HEK293 (cell line): Measurements from ENCODE around the gene PRMT2.

ENCODE experiments used
- CTCF ChIP-seq: fragments of 450-650 bp; formaldehyde crosslinking; IDR thresholded peaks from 2 replicates; pipeline ENCODE4 v1.5.1; 2016; ENCODE audit warnings: missing biosample characterization, missing genetic modification characterization
- GLI2 ChIP-seq: fragments of 450-650 bp; formaldehyde crosslinking; IDR thresholded peaks from 2 replicates; pipeline ENCODE4; 2017; ENCODE audit warnings: missing biosample characterization, missing genetic modification characterization, low read depth, borderline replicate concordance
- HOXC10 ChIP-seq: sonication (generic); formaldehyde crosslinking; IDR thresholded peaks from 2 replicates; pipeline ENCODE4 v1.8.1; 2023; ENCODE audit warnings: mild to moderate bottlenecking, missing genetic modification reagents
- KLF16 ChIP-seq: fragments of 450-650 bp; formaldehyde crosslinking; IDR thresholded peaks from 2 replicates; pipeline ENCODE4 v1.5.1; 2017; ENCODE audit warnings: missing biosample characterization, missing genetic modification characterization
- KLF7 ChIP-seq: fragments of 450-650 bp; formaldehyde crosslinking; IDR thresholded peaks from 2 replicates; pipeline ENCODE4 v1.5.1; 2016; ENCODE audit warnings: missing biosample characterization, missing genetic modification characterization, borderline replicate concordance
- PRDM1 ChIP-seq: fragments of 450-650 bp; formaldehyde crosslinking; IDR thresholded peaks from 2 replicates; pipeline ENCODE4; 2016; ENCODE audit warnings: missing biosample characterization, missing genetic modification characterization
- REST ChIP-seq: fragments of 450-650 bp; formaldehyde crosslinking; IDR thresholded peaks from 2 replicates; pipeline ENCODE4 v1.5.1; 2016; ENCODE audit warnings: missing biosample characterization, missing genetic modification characterization
- SALL2 ChIP-seq: fragments of 450-650 bp; formaldehyde crosslinking; IDR thresholded peaks from 2 replicates; pipeline ENCODE4 v1.5.0; 2017; ENCODE audit warnings: missing biosample characterization, mild to moderate bottlenecking, missing genetic modification characterization, borderline replicate concordance
- SCRT1 ChIP-seq: fragments of 450-650 bp; formaldehyde crosslinking; IDR thresholded peaks from 2 replicates; pipeline ENCODE4 v1.5.1; 2016; ENCODE audit warnings: missing biosample characterization, missing genetic modification characterization, borderline replicate concordance
- TCF7L2 ChIP-seq: IDR thresholded peaks from 2 replicates; pipeline ENCODE4 v1.6.1; 2011; ENCODE audit warnings: low read depth, mild to moderate bottlenecking, inconsistent platforms, low read length, moderate library complexity, borderline replicate concordance
- YY2 ChIP-seq: fragments of 450-650 bp; formaldehyde crosslinking; IDR thresholded peaks from 2 replicates; pipeline ENCODE4 v1.5.1; 2016; ENCODE audit warnings: missing biosample characterization, missing genetic modification characterization
- ZBTB17 ChIP-seq: fragments of 450-650 bp; formaldehyde crosslinking; IDR thresholded peaks from 2 replicates; pipeline ENCODE4 v1.5.1; 2016; ENCODE audit warnings: missing biosample characterization, missing genetic modification characterization
- ZEB2 ChIP-seq: fragments of 450-650 bp; formaldehyde crosslinking; IDR thresholded peaks from 2 replicates; pipeline ENCODE4 v1.5.1; 2016; ENCODE audit warnings: missing biosample characterization, missing genetic modification characterization
- ZIC2 ChIP-seq: fragments of 450-650 bp; formaldehyde crosslinking; IDR thresholded peaks from 2 replicates; pipeline ENCODE4 v1.5.1; 2016; ENCODE audit warnings: missing biosample characterization, missing genetic modification characterization
- ZNF10 ChIP-seq: fragments of 450-650 bp; formaldehyde crosslinking; IDR thresholded peaks from 2 replicates; pipeline ENCODE4 v1.5.1; 2017; ENCODE audit warnings: missing biosample characterization, missing genetic modification characterization
- ZNF112 ChIP-seq: fragments of 450-650 bp; formaldehyde crosslinking; IDR thresholded peaks from 2 replicates; pipeline ENCODE4 v1.5.0; 2017; ENCODE audit warnings: missing biosample characterization, missing genetic modification characterization
- ZNF132 ChIP-seq: fragments of 450-650 bp; formaldehyde crosslinking; IDR thresholded peaks from 2 replicates; pipeline ENCODE4 v1.5.1; 2017; ENCODE audit warnings: missing biosample characterization, missing genetic modification characterization, borderline replicate concordance
- ZNF148 ChIP-seq: fragments of 450-650 bp; formaldehyde crosslinking; IDR thresholded peaks from 2 replicates; pipeline ENCODE4 v1.5.0; 2017; ENCODE audit warnings: missing biosample characterization, missing genetic modification characterization, borderline replicate concordance
- ZNF184 ChIP-seq: fragments of 450-650 bp; IDR thresholded peaks from 2 replicates; pipeline ENCODE4 v1.5.1; 2018; ENCODE audit warnings: missing biosample characterization, mild to moderate bottlenecking, missing genetic modification characterization
- ZNF280C ChIP-seq: fragments of 450-650 bp; formaldehyde crosslinking; IDR thresholded peaks from 2 replicates; pipeline ENCODE4 v1.5.1; 2016; ENCODE audit warnings: missing biosample characterization, missing genetic modification characterization
- ZNF311 ChIP-seq: fragments of 450-650 bp; formaldehyde crosslinking; IDR thresholded peaks from 2 replicates; pipeline ENCODE4 v1.5.1; 2017; ENCODE audit warnings: missing biosample characterization, missing genetic modification characterization, borderline replicate concordance
- ZNF391 ChIP-seq: fragments of 450-650 bp; formaldehyde crosslinking; IDR thresholded peaks from 2 replicates; pipeline ENCODE4 v1.5.1; 2016; ENCODE audit warnings: low read depth, missing biosample characterization, missing genetic modification characterization, borderline replicate concordance
- ZNF449 ChIP-seq: fragments of 450-650 bp; formaldehyde crosslinking; IDR thresholded peaks from 2 replicates; pipeline ENCODE4 v1.5.1; 2017; ENCODE audit warnings: missing biosample characterization, mild to moderate bottlenecking, missing genetic modification characterization, moderate library complexity
- ZNF529 ChIP-seq: fragments of 450-650 bp; formaldehyde crosslinking; IDR thresholded peaks from 2 replicates; pipeline ENCODE4 v1.5.1; 2017; ENCODE audit warnings: missing genetic modification characterization, missing biosample characterization; ENCODE audit not compliant: insufficient replicate concordance
- ZNF560 ChIP-seq: fragments of 450-650 bp; formaldehyde crosslinking; IDR thresholded peaks from 2 replicates; pipeline ENCODE4 v1.5.1; 2017; ENCODE audit warnings: missing biosample characterization, missing genetic modification characterization, borderline replicate concordance
- ZNF639 ChIP-seq: fragments of 450-650 bp; formaldehyde crosslinking; IDR thresholded peaks from 2 replicates; pipeline ENCODE4 v1.5.1; 2016; ENCODE audit warnings: missing biosample characterization, missing genetic modification characterization
- ZNF777 ChIP-seq: fragments of 450-650 bp; formaldehyde crosslinking; IDR thresholded peaks from 2 replicates; pipeline ENCODE4 v1.5.1; 2017; ENCODE audit warnings: missing biosample characterization, missing genetic modification characterization, borderline replicate concordance
- ZSCAN30 ChIP-seq: fragments of 450-650 bp; IDR thresholded peaks from 2 replicates; pipeline ENCODE4 v1.5.1; 2018; ENCODE audit warnings: missing biosample characterization, mild to moderate bottlenecking, missing genetic modification characterization, moderate library complexity

The PRMT2 gene

GRCh38 chr21:46634966-46635323 is 529 bp upstream of the PRMT2 start (continued):
- TF ChIP-seq ZNF639 (tag by site-specific recombination) (no peak), ZNF184 (no peak), KLF16 (tag by site-specific recombination) (no peak), ZIC2 (tag by site-specific recombination) (0 out of 2 replicates have a peak, but pooled peaks have one; percentile 11), ZNF449 (tag by site-specific recombination) (no peak), YY2 (tag by site-specific recombination) (no peak), ZNF148 (tag by site-specific recombination) (no peak), ZNF280C (tag by site-specific recombination) (no peak), ZNF391 (tag by site-specific recombination) (no peak), ZBTB17 (tag by site-specific recombination) (no peak), ZSCAN30 (tag by site-specific recombination) (no peak), PRDM1 (tag by site-specific recombination) (no peak; the same call in 1 of the 2 replicates), ZEB2 (tag by site-specific recombination) (no peak), SALL2 (tag by site-specific recombination) (no peak), ZNF311 (tag by site-specific recombination) (no peak), SCRT1 (tag by site-specific recombination) (no peak), ZNF10 (tag by site-specific recombination) (no peak), ZNF112 (tag by site-specific recombination) (no peak), REST (tag by site-specific recombination) (no peak), HOXC10 (CRISPR knock-in tag) (no peak), ZNF529 (no peak), TCF7L2 (no peak), ZNF777 (tag by site-specific recombination) (no peak), ZNF560 (tag by site-specific recombination) (no peak), ZNF132 (tag by site-specific recombination) (no peak), KLF7 (tag by site-specific recombination) (no peak), GLI2 (no peak), CTCF (tag by site-specific recombination) (peak; percentile 91)
